HL-60/S4 treated with retinoic acid at 250 ng/mL for 4 days and 3 days (cell line): ENCODE measurements around the gene MEMO1.
"Not testable (repeated sequence)": the region's sequence is repeated elsewhere in the genome, so short reads cannot be mapped to it uniquely, and the experiment has no call there.

Experiments used
- in situ Hi-C: fragments of 300-500 bp; cut with MboI; formaldehyde crosslinking; loops from 2 replicates; pipeline ENCODE4 v1.7.0; 2022; ENCODE audit warnings: low sequenced_read_pairs

Gene MEMO1

DNA sequence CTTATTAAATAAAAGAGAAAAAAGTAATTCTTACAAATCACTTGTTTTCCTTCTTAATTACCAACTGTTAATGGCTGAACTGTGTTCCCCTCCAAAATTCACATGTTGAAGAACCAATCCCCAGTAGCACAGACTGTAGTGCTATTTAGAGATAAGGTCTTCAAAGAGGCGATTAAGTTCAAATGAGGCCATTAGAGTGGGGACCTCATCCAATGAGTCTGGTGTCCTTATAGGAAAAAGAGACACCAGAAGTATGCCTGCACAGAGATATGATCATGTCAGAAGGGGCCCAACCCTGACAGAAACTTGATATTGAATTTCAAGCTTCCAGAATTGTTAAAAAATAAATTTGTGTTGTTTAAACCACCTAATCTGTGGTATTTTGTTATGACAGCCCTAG is 89.8 kb downstream of the MEMO1 start:
- in situ Hi-C loops = no loop called here

- in situ Hi-C loops = no loop called here
Observed at GRCh38 chr2:31919499-31919898, 91.3 kb downstream of the MEMO1 start.

- in situ Hi-C loops = no loop called here
Observed at GRCh38 chr2:31909661-31910060, 101.1 kb downstream of the MEMO1 start.

- in situ Hi-C loops = not testable (repeated sequence)
Observed at GRCh38 chr2:31907491-31907890, 103.3 kb downstream of the MEMO1 start.

GRCh38 chr2:31903109-31903780 is 107.6 kb downstream of the MEMO1 start:
- in situ Hi-C loops = no loop called here

DNA sequence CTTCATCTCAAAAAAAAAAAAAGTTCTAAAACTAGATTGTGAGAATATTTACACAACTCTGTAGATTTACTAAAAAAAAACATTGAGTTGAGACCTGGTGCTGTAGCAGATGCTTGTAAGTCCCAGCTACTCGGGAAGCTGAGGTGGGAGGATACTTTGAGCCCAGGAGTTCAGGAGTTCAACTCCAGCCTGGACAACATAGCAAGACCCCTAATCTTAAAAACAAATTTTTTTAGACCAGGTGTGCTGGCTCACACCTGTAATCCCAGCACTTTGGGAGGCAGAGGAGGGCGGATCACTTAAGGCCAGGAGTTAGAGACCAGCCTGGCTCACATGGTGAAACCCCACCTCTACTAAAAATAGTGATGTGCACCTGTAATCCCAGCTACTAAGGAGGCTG is 108.9 kb downstream of the MEMO1 start:
- in situ Hi-C loops = no loop called here

DNA sequence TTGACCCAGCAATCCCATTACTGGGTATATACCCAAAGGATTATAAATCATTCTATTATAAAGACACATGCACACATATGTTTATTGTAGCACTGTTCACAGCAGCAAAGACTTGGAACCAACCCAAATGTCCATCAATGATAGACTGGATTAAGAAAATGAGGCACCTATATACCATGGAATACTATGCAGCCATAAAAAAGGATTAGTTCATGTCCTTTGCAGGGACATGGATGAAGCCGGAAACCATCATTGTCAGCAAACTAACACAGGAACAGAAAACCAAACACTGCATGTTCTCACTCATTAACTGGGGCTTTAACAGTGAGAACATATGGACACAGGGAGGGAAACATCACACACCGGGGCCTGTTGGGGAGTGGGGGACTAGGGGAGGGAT is 110.7 kb downstream of the MEMO1 start:
- in situ Hi-C loops = not testable (repeated sequence)

GRCh38 chr2:31898346-31898745 is 112.5 kb downstream of the MEMO1 start:
- in situ Hi-C loops = not testable (repeated sequence)

DNA sequence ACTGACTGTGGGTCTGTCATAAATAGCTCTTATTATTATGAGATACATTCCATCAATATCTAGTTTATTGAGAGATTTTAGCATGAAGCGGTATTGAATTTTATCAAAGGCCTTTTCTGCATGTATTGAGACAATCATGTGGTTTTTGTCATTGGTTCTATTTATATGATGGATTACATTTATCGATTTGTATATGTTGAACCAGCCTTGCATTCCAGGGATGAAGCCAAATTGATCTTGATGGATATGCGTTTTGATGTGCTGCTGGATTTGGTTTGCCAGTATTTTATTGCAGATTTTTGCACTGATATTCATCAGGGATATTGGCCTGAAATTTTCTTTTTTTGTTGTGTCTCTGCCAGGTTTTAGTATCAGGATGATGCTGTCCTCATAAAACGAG is 113.5 kb downstream of the MEMO1 start:
- in situ Hi-C loops = not testable (repeated sequence)

DNA sequence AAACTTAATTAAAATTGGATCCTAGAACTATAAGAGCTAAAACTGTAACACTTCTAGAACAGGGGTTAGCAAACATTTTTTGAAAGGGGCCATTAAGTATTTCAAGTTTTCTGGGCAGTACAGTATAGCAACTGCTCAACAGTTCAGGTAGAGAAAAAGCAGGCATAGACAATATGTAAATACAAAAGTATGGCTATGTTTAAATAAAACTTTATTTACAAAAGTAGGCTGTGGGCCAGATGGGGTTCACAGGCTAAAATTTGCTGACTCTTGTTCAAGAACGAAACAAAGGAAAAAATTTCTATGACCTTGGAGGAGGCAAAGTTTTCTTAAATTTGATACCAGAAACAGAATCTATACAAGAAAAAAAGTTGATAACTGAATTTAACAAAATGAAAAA is 114.5 kb downstream of the MEMO1 start:
- in situ Hi-C loops = no loop called here

GRCh38 chr2:31894656-31895055 is 116.2 kb downstream of the MEMO1 start:
- in situ Hi-C loops = no loop called here

DNA sequence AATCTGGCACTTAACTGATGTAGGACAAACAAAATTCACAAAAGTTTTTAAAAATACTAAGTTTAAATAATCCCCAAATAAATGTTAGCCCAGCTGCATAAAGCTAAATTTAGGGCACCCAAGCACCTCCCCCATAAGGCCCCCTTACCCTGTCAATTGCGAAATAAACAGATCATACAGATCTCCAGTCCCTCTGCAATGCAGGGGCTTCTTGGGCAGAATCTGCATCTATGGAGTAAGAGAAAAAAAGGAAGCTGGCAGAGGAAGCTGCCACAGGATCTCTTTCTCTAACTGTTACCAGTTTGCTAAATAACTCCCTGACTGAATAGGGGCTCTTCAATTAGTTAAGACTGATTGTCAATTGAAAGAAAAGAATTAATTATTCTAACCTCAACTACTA is 117.7 kb downstream of the MEMO1 start:
- in situ Hi-C loops = no loop called here

- in situ Hi-C loops = no loop called here
Observed at GRCh38 chr2:31889044-31889443, 121.8 kb downstream of the MEMO1 start.

DNA sequence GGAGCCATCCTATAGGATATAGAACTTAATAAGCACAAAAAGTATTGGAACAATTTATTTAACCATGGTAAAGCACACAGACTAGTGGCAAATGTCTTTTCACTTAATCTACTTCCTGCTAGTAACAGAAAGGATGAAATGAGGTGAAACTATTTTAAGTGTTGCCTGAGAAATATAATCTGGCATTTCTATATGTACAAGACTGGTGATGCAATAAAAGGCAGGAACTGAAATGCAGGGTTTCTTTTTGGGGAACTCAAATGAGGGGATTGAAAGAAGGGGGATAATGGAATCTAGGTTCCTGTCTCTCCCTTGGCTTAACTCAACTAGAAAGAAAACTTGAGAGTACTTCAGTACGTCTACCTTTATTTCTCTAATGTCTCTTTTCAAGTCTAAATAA is 122.3 kb downstream of the MEMO1 start:
- in situ Hi-C loops = no loop called here

GRCh38 chr2:31886700-31887099 is 124.1 kb downstream of the MEMO1 start:
- in situ Hi-C loops = no loop called here

DNA sequence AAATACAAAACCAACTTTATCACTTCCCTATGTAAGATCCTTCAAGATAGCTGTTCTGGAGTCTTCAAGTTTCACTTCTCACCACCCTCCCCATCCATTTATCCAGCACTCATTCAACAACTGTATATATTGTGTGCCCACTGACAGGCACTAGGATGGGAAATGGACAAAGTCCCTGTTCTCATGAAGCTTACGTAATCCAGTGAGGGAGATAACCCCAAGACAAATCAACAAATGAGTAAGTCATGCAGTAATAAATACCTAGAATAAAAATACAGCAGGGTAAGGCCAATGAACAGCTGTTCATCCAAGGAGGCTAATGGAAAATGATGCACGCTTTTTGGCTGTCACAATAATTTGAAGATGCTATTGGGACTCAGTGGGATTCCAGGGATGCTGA is 133.8 kb downstream of the MEMO1 start:
- in situ Hi-C loops = no loop called here

DNA sequence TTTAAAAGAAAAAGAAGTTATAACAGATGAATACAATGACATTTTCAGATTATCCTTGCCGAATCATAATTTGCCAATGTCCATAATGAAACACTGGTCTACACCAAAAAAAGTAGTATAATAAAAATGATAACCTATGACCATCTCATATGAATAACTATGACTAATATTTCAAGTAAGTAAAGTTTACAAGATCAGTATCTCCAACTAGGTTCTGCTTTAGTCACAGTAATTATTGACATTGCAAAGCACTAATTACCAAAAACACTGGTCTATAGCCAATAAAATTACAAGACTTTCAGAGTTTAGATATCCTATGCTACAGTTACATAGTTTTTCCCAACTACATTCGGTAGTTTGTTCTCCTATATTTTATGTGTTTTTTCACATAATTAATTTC is 136.7 kb downstream of the MEMO1 start:
- in situ Hi-C loops = no loop called here

DNA sequence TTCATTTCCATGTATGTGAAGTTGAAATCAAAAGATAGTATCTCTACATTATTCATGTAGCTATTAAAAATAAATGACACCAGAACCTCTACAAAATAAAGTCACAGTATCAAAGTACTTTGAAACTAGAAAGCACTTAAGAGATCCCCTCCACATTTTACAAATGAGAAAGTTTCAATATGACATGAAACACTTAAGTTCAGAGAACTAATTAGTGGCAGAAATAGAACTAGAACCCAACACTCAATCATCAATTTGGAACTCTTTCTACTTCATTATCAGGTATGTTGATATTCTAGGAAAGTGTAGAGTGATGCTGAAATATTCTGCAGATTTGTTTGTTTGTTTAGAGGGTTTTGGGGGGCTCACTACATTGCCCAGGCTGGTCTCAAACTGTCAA is 145.6 kb downstream of the MEMO1 start:
- in situ Hi-C loops = no loop called here

DNA sequence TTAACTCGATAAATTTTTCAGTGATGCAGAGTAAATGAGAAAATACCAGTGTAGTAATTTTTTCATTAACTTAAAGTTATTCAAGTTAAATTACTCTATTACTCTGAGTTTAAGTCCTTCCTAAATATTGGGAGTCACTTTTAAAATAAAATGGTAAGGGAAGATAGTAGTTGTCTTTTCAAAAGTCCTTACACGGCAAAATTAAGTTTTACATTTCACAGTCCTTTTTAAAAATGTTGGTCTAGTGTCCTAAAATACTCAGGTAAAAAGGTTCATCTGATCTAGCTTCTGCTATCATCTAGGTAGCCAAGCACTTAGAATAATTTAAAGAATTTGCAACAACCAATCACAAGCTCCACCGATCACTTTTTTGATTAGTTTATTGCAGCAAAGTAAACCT is 146.9 kb downstream of the MEMO1 start:
- in situ Hi-C loops = no loop called here

DNA sequence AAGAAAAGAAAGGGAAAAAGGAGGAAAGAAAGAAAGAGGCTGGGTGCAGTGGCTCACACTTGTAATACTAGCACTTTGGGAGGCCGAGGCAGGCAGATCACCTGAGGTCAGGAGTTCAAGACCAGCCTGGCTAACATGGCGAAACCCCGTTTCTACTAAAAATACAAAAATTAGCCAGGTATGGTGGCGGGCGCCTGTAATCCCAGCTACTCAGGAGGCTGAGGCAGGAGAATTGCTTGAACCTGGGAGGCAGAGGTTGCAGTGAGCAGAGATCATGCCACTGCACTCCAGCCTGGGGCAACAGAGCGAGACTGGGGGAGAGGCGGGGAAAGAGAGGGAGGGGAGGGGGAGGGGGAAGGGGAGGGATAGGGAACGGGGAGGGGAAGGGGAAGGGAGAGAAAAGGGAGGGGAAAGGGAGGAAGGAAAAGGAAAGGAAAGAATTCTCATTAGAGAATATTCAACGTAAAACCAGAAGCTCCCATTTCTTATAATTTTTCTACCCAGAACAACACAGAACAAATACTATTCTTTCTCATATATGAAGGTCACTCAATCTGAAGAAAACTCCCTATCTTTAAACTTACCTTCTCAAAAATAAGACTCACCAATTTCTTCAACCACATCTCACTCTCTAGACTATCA is 147.7 kb downstream of the MEMO1 start:
- in situ Hi-C loops = not testable (repeated sequence)

DNA sequence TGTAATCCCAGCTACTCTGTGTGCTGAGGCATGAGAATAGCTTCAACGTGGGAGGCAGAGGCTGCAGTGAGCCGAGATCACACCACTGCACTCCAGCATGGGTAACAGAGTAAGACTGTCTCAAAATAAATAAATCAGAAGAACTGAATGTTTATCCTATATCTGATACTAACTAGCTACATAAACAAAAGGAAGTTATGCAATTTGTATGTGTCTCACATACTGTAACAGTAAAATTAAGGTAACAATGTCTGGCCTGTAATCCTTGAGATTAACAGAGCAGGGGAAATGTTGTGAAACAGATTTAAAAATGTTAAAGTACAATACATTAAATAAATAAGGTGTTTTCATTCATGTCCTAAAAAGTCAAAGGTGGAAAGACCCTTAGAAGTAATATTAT is 150.8 kb downstream of the MEMO1 start:
- in situ Hi-C loops = no loop called here

GRCh38 chr2:31853521-31853920 is 157.3 kb downstream of the MEMO1 start:
- in situ Hi-C loops = no loop called here

GRCh38 chr2:31842150-31842549 is 168.7 kb downstream of the MEMO1 start:
- in situ Hi-C loops = not testable (repeated sequence)
